ENCODE results near the gene DHX32. TPM values are rescaled to one million over a fixed set of nuclear protein-coding genes. Genes with fewer than 3 reads are reported as not detected.

The DHX32 gene
- total RNA-seq, 1 experiment from 2014 or later: 45.6 TPM

DNA sequence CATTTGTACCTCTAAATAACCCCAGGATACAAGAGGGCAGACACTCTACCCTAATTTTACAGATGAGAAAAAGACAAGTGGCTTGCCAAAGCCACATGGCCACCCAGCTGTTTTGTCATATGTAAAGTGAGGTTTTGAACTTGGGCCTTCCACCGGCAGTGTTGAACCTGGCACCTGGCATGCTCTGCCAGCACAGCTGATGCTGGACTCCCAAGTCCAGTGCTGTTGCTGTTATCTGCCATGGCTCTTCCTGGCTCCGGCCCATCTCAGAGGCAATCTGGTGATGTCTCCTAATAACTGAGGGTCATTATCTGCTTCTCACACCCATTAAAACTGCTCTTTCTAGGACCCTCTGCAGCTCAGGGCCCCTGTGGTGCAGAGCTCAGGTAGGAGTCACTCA, 32.7 kb downstream of the DHX32 start:
- POLR2A ChIA-PET: no interaction called here
- Mint-ChIP-seq H3K27me3 (ENCODE audit: insufficient read depth, unreplicated experiment) (no peaks in the 10 kb centered on the region), H3K9me3 (ENCODE audit: unreplicated experiment) (no peaks in the 10 kb centered on the region), H3K4me1 (ENCODE audit: insufficient read depth, unreplicated experiment) (no peaks in the 10 kb centered on the region), H3K36me3 (ENCODE audit: insufficient read depth, unreplicated experiment) (peaks cover 64% of the 10 kb centered on the region), H3K4me3 (ENCODE audit: unreplicated experiment) (no peak overlapping the region), H3K27ac (ENCODE audit: low read depth, unreplicated experiment) (no peak overlapping the region)
- TF ChIP-seq, protein P1, sequence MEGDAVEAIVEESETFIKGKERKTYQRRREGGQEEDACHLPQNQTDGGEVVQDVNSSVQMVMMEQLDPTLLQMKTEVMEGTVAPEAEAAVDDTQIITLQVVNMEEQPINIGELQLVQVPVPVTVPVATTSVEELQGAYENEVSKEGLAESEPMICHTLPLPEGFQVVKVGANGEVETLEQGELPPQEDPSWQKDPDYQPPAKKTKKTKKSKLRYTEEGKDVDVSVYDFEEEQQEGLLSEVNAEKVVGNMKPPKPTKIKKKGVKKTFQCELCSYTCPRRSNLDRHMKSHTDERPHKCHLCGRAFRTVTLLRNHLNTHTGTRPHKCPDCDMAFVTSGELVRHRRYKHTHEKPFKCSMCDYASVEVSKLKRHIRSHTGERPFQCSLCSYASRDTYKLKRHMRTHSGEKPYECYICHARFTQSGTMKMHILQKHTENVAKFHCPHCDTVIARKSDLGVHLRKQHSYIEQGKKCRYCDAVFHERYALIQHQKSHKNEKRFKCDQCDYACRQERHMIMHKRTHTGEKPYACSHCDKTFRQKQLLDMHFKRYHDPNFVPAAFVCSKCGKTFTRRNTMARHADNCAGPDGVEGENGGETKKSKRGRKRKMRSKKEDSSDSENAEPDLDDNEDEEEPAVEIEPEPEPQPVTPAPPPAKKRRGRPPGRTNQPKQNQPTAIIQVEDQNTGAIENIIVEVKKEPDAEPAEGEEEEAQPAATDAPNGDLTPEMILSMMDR (IDR thresholded peaks at IDR 0.05; ENCODE audit: unreplicated experiment): no peak
- no TSS peak for BruUV-seq (replicated peaks)
- intact Hi-C loops (cut with micrococcal nuclease): no loop called here
- CTCF ChIA-PET: interaction anchor here (0.6 kb wide), 1 partner anchor 157 kb away, joined by 3 read pairs; no protein-coding TSS in a partner anchor
- DNase-seq (ENCODE audit: unreplicated experiment): no peak

DNA sequence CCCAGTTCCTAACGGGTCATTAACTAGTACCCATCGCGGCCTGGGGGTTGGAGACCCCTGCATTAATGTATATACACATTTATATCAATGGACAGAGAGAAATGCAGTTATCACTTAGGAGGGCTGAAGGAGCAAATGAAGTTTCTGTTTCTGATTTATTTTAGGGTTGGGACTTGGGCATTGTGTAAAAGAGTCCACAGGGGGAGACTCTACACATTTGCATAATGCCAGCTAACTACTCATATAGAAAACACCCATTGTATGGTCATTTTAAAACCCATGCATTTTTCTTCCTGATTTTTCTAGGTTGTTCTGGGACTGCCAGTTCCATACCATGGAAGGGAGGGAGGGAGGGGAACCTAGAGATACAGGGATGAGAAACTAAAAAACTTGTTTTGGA, 34.2 kb downstream of the DHX32 start:
- Mint-ChIP-seq H3K4me1 (ENCODE audit: insufficient read depth, unreplicated experiment) (no peaks in the 10 kb centered on the region), H3K36me3 (ENCODE audit: insufficient read depth, unreplicated experiment) (peaks cover 54% of the 10 kb centered on the region), H3K27ac (ENCODE audit: low read depth, unreplicated experiment) (no peak overlapping the region), H3K27me3 (ENCODE audit: insufficient read depth, unreplicated experiment) (no peaks in the 10 kb centered on the region), H3K9me3 (ENCODE audit: unreplicated experiment) (no peaks in the 10 kb centered on the region), H3K4me3 (ENCODE audit: unreplicated experiment) (no peak overlapping the region)
- ChIA-PET CTCF (no interaction called here), POLR2A (interaction anchor here (0.7 to 1.4 kb wide), 2 partner anchors 10 to 17 kb away, joined by 3 read pairs; no protein-coding TSS in a partner anchor)
- intact Hi-C loops (cut with micrococcal nuclease): no loop called here
- TF ChIP-seq, protein P1 (IDR thresholded peaks at IDR 0.05; ENCODE audit: unreplicated experiment): no peak
- no TSS peak for BruUV-seq (replicated peaks)
- no peak for DNase-seq (ENCODE audit: unreplicated experiment)

DNA sequence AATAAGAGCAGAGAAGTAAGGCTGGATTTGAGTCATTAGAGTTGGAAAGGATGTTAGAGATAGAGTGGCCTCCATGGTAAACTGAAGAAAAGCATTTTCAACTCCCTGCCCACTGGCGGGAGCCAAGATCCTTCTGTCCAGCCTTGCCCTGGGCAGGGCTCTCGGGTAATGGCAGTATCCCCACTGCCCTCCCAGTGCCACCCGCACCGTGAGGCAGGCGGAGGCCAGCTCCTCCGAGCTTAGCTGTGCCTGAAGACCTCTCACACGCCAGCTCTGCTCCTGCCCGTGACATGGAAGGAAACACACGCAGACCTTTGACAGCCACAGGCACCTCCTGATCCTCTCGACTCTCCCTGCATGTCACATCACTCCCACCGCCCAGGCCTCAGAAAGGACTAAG, 35.5 kb downstream of the DHX32 start:
- no peak for DNase-seq (ENCODE audit: unreplicated experiment)
- Mint-ChIP-seq H3K4me1 (ENCODE audit: insufficient read depth, unreplicated experiment) (no peaks in the 10 kb centered on the region), H3K4me3 (ENCODE audit: unreplicated experiment) (no peak overlapping the region), H3K36me3 (ENCODE audit: insufficient read depth, unreplicated experiment) (peaks cover 54% of the 10 kb centered on the region), H3K27ac (ENCODE audit: low read depth, unreplicated experiment) (no peak overlapping the region), H3K9me3 (ENCODE audit: unreplicated experiment) (no peaks in the 10 kb centered on the region), H3K27me3 (ENCODE audit: insufficient read depth, unreplicated experiment) (no peaks in the 10 kb centered on the region)
- ChIA-PET POLR2A (interaction anchor here (0.7 to 0.8 kb wide), 2 partner anchors 122 to 128 kb away, joined by 3 to 4 read pairs; no protein-coding TSS in a partner anchor), CTCF (no interaction called here)
- no TSS peak for BruUV-seq (replicated peaks)
- intact Hi-C loops (cut with micrococcal nuclease): no loop called here
- TF ChIP-seq, protein P1 (IDR thresholded peaks at IDR 0.05; ENCODE audit: unreplicated experiment): no peak

DNA sequence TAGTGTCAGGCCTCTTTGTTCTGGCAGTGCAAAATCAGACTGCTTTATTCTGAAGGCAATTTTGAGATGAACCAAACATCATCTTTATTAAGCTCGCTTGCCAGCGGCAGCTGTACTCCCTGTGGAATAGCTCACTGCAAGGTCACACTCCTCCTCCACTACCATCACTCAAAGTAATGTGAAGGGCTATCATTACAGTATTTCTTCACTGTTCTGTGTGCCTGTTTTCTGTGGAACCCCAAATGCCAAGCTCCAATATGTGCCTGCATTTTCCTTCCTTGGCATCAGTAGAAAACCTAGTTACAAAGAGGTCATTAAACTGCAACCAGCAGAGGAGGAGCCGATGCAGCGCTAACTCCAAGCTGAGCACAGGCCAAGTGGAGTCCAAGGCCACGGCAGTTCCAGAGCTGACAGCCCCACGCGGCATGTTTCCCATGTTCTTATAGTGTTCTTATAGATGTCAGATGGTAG, 36.3 kb downstream of the DHX32 start:
- intact Hi-C loops (cut with micrococcal nuclease): no loop called here
- no peak for DNase-seq (ENCODE audit: unreplicated experiment)
- Mint-ChIP-seq H3K4me1 (ENCODE audit: insufficient read depth, unreplicated experiment) (no peaks in the 10 kb centered on the region), H3K27me3 (ENCODE audit: insufficient read depth, unreplicated experiment) (no peaks in the 10 kb centered on the region), H3K4me3 (ENCODE audit: unreplicated experiment) (no peak overlapping the region), H3K9me3 (ENCODE audit: unreplicated experiment) (no peaks in the 10 kb centered on the region), H3K36me3 (ENCODE audit: insufficient read depth, unreplicated experiment) (peaks cover 54% of the 10 kb centered on the region), H3K27ac (ENCODE audit: low read depth, unreplicated experiment) (no peak overlapping the region)
- CTCF ChIA-PET: no interaction called here
- TF ChIP-seq, protein P1 (IDR thresholded peaks at IDR 0.05; ENCODE audit: unreplicated experiment): no peak
- no TSS peak for BruUV-seq (replicated peaks)
- POLR2A ChIA-PET: interaction anchor here (1.1 kb wide), 1 partner anchor 40 kb away, joined by 4 read pairs; no protein-coding TSS in a partner anchor
